CD8-positive, alpha-beta memory T cell (primary cell): ENCODE measurements around the gene CABCOCO1. TPM values are rescaled to one million over a fixed set of nuclear protein-coding genes. Genes with fewer than 3 reads are reported as not detected.
"Not testable (repeated sequence)": the region's sequence is repeated elsewhere in the genome, so short reads cannot be mapped to it uniquely, and the experiment has no call there.

Experiments
- CTCF ChIA-PET: fragments of 350-600 bp; sonication (Branson Sonifier 250); formaldehyde crosslinking; loops from one replicate; lab custom pipeline; 2021; ENCODE audit warnings: antibody characterized with exemption; lab: Charles Lee
- POLR2A ChIA-PET: fragments of 350-600 bp; sonication (Branson Sonifier 250); formaldehyde crosslinking; loops from one replicate; lab custom pipeline; 2021; ENCODE audit warnings: antibody characterized with exemption; lab: Charles Lee
- DNase-seq, 5 donors: peaks; one replicate each; pipeline versions ENCODE4 v3.0.0 to v3.0.0-alpha.2; 2020 to 2022; ENCODE audit warnings: mixed read lengths in 1 of 5
- H3K27ac ChIP-seq: one replicate; pipeline ENCODE4 v1.7.0; 2013; ENCODE audit warnings: low read depth, mild to moderate bottlenecking, low read length, moderate library complexity
- H3K27me3 ChIP-seq: 2 replicates; pipeline ENCODE4 v1.7.0; 2013; ENCODE audit warnings: low read length, mild to moderate bottlenecking; ENCODE audit not compliant: insufficient read depth, poor library complexity, severe bottlenecking
- H3K36me3 ChIP-seq: 2 replicates; pipeline ENCODE4 v1.7.0; 2013; ENCODE audit warnings: mild to moderate bottlenecking, low read length, moderate library complexity; ENCODE audit not compliant: insufficient read depth
- H3K4me1 ChIP-seq: 2 replicates; pipeline ENCODE4 v1.7.0; 2013; ENCODE audit warnings: mild to moderate bottlenecking, low read length, moderate library complexity; ENCODE audit not compliant: insufficient read depth
- H3K4me3 ChIP-seq: 2 replicates; pipeline ENCODE4 v1.7.0; 2013; ENCODE audit warnings: mild to moderate bottlenecking, low read length
- H3K9me3 ChIP-seq: 2 replicates; pipeline ENCODE4 v1.7.0; 2013; ENCODE audit warnings: mild to moderate bottlenecking, low read length
- H3K27ac Mint-ChIP-seq, 8 donors: one replicate each; pipeline ENCODE4 v1.8.0; 2020 to 2021; ENCODE audit warnings: mixed read lengths in 8 of 8, mild to moderate bottlenecking in 6 of 8, inconsistent platforms in 3 of 8, moderate library complexity in 3 of 8
- H3K27me3 Mint-ChIP-seq, 2 donors: one replicate each; pipeline ENCODE4 v1.8.0; 2020 to 2021; ENCODE audit warnings: mixed read lengths in 2 of 2, mild to moderate bottlenecking in 1 of 2, moderate library complexity in 1 of 2
- H3K36me3 Mint-ChIP-seq, 3 donors: one replicate each; pipeline ENCODE4 v1.8.0; 2020 to 2021; ENCODE audit warnings: mixed read lengths in 3 of 3, inconsistent platforms in 1 of 3, mild to moderate bottlenecking in 1 of 3
- H3K4me1 Mint-ChIP-seq, 3 donors: one replicate each; pipeline ENCODE4 v1.8.0; 2020 to 2021; ENCODE audit warnings: mixed read lengths in 3 of 3, inconsistent platforms in 1 of 3, mild to moderate bottlenecking in 1 of 3
- H3K4me3 Mint-ChIP-seq, 7 donors: one replicate each; pipeline ENCODE4 v1.8.0; 2020 to 2021; ENCODE audit warnings: mixed read lengths in 7 of 7, mild to moderate bottlenecking in 6 of 7, moderate library complexity in 4 of 7, inconsistent platforms in 2 of 7
- H3K9me3 Mint-ChIP-seq, 5 donors: one replicate each; pipeline ENCODE4 v1.8.0; 2020 to 2022; ENCODE audit warnings: mixed read lengths in 5 of 5, mild to moderate bottlenecking in 3 of 5, moderate library complexity in 2 of 5, inconsistent platforms in 1 of 5
- polyA plus RNA-seq: library from polyadenylated mRNA; unstranded; fragments of 300-500 nt; fragmentation: Illumina TruSeq; gene quantifications from one replicate; pipeline ENCODE4 v1.2.3, GENCODE V29; 2021
- total RNA-seq, 2 experiments: library from RNA; stranded (reverse); gene quantifications; one replicate each; pipeline ENCODE4 v1.2.3, GENCODE V29; 2021

The CABCOCO1 gene
- total and polyA plus RNA-seq, 3 experiments from 2014 or later, result not detected

DNA sequence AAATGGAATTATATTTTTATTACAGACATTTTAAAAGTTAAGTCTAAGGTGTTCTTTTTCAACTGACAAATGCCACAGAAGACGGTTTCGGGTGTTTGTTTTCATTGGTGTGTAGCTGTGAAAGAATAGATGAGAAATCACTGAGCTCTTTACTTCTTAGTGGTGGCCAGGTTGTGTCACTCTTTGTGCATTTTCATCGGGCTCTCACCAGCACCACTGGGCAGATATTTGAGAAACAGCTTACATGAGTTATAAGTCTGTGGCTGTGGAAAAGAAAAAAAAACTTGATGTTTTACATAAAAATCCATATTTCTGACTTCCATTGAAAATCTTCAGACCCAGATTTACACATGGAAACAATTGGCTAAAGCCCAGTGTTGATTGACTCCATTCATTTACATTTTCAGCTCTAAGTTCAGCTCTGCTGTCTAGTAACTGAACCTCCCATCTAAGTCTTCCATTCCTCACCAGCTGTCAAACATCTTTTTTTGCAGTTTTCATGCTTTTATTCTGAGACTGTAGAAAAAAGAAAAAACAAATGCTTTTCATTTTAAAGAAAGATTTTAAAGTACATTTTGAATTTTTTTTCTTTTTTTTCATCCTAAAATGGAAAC is 22.3 kb downstream of the CABCOCO1 start:
- Histone ChIP-seq H3K27me3 (no peaks in the 10 kb centered on the region), H3K4me1 (no peaks in the 10 kb centered on the region), H3K27ac (no peak overlapping the region), H3K9me3 (no peaks in the 10 kb centered on the region), H3K4me3 (no peak overlapping the region), H3K36me3 (no peaks in the 10 kb centered on the region)
- Mint-ChIP-seq H3K36me3 (no peaks in the 10 kb centered on the region), H3K27ac (no peak overlapping the region), H3K4me1 (no peaks in the 10 kb centered on the region), H3K9me3 (no peaks in the 10 kb centered on the region), H3K27me3 (peaks cover 5 to 20% of the 10 kb centered on the region in 2 donors), H3K4me3 (no peak overlapping the region)
- CTCF ChIA-PET, result no interaction called here
- no peak for DNase-seq
- POLR2A ChIA-PET, result no interaction called here

DNA sequence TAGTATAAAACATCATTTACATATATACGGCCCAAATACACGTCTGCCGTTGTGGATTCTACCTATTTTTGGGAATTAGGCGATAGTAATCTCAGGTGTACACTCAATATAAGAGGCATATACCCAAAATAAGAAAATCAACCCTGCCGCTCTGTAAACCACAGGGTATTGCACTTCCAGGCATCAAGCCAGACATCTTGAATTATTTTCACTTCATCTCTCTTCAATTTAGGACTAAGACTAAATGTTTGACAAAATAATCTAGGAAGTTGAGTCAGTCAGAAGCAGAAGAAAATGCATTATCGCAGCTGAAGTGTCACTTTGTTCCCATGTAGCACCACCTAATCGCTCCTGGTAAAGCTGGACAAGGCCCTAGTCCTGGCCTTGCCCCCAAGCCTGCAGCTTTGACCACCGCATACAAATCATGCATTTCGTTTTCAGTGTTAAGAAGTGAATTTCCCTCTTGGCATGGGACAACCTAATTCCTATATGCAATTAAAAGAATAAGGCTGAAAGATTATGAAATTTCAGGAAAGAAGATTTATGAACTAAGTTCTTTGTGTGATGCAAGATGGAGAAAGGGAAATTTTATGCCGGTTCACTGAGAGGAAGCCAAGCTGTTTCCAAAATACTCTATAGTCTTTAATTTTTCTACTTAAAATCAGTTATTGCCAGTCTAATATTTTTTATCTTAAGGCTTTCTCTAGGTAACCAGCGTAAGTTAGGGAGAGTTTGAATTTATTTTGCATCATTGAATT is 26.0 kb downstream of the CABCOCO1 start:
- H3K27me3 ChIP-seq, result no peaks in the 10 kb centered on the region
- POLR2A ChIA-PET, result no interaction called here
- no peak overlapping the region for H3K27ac Mint-ChIP-seq

DNA sequence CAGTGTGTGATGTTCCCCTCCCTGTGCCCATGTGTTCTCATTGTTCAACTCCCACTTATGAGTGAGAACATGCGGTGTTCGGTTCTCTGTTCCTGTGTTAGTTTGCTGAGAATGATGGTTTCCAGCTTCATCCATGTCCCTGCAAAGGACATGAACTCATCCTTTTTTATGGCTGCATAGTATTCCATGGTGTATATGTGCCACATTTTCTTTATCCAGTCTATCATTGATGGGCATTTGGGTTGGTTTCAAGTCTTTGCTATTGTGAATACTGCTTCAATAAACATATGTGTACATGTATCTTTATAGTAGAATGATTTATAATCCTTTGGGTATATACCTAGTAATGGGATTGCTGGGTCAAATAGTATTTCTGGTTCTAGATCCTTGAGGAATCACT is 28.9 kb downstream of the CABCOCO1 start:
- H3K27ac Mint-ChIP-seq, H3K4me3 Mint-ChIP-seq, H3K4me1 ChIP-seq, H3K9me3 ChIP-seq, H3K27me3 ChIP-seq, H3K27ac ChIP-seq, POLR2A ChIA-PET, H3K4me3 ChIP-seq, H3K9me3 Mint-ChIP-seq, DNase-seq, H3K36me3 Mint-ChIP-seq, H3K4me1 Mint-ChIP-seq, H3K36me3 ChIP-seq, CTCF ChIA-PET: not testable (repeated sequence)
- H3K27me3 Mint-ChIP-seq, result peaks cover 2 to 44% of the 10 kb centered on the region in 2 donors

More for the DNA sequence above, 26.0 kb downstream of the CABCOCO1 start:
- CTCF ChIA-PET, result interaction anchor here (1.3 kb wide), 1 partner anchor 64 kb away, joined by 3 read pairs; no protein-coding TSS in a partner anchor
- Mint-ChIP-seq H3K4me1 (no peaks in the 10 kb centered on the region), H3K27me3 (peaks cover 3 to 34% of the 10 kb centered on the region in 2 donors), H3K36me3 (no peaks in the 10 kb centered on the region), H3K9me3 (peaks cover 0 to 4% (median 0%) of the 10 kb centered on the region in 5 donors), H3K4me3 (no peak overlapping the region)
- H3K4me1 ChIP-seq, result no peaks in the 10 kb centered on the region
- no peak overlapping the region for H3K4me3 ChIP-seq
- no peak for DNase-seq
- H3K9me3 ChIP-seq, result no peaks in the 10 kb centered on the region
- H3K36me3 ChIP-seq, result no peaks in the 10 kb centered on the region
- no peak overlapping the region for H3K27ac ChIP-seq

DNA sequence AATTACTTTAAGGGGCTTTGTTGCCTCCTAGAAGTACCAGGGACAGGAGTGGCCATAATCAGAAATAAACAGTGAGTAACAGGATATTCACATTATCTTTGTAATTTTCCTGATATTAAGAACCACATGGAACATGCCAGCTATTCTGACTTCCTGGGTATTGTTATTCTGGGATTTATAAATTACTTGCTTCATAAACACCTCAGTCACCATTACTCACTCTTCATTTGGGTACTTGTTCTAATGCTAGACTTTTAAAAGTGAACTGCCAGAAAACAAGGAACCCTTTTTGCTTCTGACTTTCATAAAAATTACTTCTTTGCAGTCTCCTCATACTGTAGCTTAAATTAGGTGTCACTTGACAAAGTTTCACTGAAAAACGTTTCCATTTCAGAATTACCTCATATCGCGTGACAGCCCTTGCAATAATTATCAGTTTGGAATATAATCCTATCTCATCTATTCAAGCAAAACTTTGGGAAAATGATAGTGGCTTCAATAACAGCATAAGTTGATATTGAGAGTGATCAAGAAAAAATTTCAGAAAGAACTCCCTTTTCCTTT is 29.8 kb downstream of the CABCOCO1 start:
- no peak overlapping the region for H3K4me3 Mint-ChIP-seq

DNA sequence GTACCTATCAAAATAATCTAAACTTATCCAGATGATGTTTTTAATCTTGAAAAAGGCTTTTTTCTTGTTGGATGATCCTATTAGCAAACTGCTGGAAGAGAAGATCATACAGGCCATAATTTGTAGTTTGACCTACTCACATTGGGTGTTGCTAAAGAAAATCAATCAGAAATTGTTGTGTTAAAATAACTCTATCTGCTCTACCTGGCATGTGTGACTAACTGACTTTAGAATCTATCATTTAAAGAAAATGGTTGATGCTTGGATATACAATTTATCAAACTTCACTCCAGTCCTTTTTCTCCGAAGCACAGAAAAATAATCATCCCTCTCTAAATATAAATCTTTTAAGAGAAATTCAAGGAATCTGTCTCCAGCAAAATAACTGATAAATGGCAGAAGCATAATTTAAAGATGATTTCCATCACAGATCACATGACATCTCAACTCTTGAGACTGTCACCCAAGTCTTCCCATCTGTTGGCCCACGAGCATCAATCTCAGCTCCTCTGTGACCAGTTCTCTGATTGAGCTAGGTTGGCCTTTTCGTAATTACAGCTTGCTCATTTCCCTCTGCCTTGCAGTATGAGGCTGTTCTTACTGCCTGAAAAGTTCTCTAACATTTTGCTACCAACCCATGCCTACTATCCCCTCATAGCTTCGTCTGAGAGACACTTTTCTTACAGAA is 36.4 kb downstream of the CABCOCO1 start:
- Mint-ChIP-seq H3K4me1 (no peaks in the 10 kb centered on the region), H3K27ac (no peak overlapping the region), H3K36me3 (no peaks in the 10 kb centered on the region), H3K27me3 (peaks cover 6 to 22% of the 10 kb centered on the region in 2 donors), H3K9me3 (peaks cover 0 to 2% (median 0%) of the 10 kb centered on the region in 5 donors), H3K4me3 (no peak overlapping the region)
- CTCF ChIA-PET, result no interaction called here
- Histone ChIP-seq H3K36me3 (no peaks in the 10 kb centered on the region), H3K4me3 (no peak overlapping the region), H3K27me3 (no peaks in the 10 kb centered on the region), H3K27ac (no peak overlapping the region), H3K4me1 (no peaks in the 10 kb centered on the region), H3K9me3 (no peaks in the 10 kb centered on the region)
- POLR2A ChIA-PET, result no interaction called here
- DNase-seq, result no peak

More for the DNA sequence above, 29.8 kb downstream of the CABCOCO1 start:
- H3K4me3 ChIP-seq, result no peak overlapping the region
- CTCF ChIA-PET, result no interaction called here
- H3K9me3 ChIP-seq, result no peaks in the 10 kb centered on the region
- Mint-ChIP-seq H3K9me3 (peaks cover 0 to 4% (median 0%) of the 10 kb centered on the region in 5 donors), H3K4me1 (no peaks in the 10 kb centered on the region), H3K27ac (no peak overlapping the region), H3K27me3 (peaks cover 2 to 44% of the 10 kb centered on the region in 2 donors), H3K36me3 (no peaks in the 10 kb centered on the region)
- no peaks in the 10 kb centered on the region for H3K27me3 ChIP-seq
- H3K4me1 ChIP-seq, result no peaks in the 10 kb centered on the region
- no peak for DNase-seq
- H3K36me3 ChIP-seq, result no peaks in the 10 kb centered on the region
- H3K27ac ChIP-seq, result no peak overlapping the region
- POLR2A ChIA-PET, result no interaction called here

DNA sequence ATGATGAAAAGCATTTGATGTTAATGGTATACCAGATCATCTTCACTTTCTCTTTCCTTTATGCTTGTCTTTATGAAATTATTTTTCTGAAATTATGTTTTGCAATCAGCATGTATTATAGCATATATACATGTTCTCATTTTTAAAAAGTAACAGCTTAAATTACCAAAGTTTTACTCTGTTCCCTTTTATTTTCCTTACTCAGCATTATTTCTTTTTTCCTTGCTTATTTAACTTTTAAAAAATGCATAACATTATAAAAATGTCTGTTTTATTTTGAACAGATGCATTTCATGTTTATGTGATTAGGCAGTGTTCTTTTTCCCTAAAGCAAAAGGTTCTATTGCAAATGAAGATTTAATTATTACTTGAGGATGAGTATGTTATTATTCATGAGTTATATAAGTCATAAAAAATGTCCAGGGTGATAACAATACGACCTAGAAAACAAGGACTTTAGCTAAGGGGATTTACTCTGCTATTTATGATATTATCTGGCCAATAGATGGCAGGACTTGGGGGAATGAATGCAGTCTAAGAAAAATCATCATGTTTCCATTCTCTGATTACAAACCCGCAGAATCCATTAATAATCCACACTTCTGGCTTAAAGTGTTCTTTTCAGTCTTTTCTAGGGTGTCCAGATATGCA is 38.5 kb downstream of the CABCOCO1 start:
- ChIA-PET POLR2A (no interaction called here), CTCF (no interaction called here)
- Histone ChIP-seq H3K4me1 (no peaks in the 10 kb centered on the region), H3K27me3 (no peaks in the 10 kb centered on the region), H3K36me3 (no peaks in the 10 kb centered on the region), H3K4me3 (no peak overlapping the region), H3K9me3 (no peaks in the 10 kb centered on the region), H3K27ac (no peak overlapping the region)
- no peaks in the 10 kb centered on the region for H3K36me3 Mint-ChIP-seq
- no peak for DNase-seq
- H3K27me3 Mint-ChIP-seq, result peaks cover 5 to 10% of the 10 kb centered on the region in 2 donors
- H3K4me1 Mint-ChIP-seq, result no peaks in the 10 kb centered on the region
- H3K27ac Mint-ChIP-seq, result no peak overlapping the region
- no peak overlapping the region for H3K4me3 Mint-ChIP-seq
- H3K9me3 Mint-ChIP-seq, result peaks cover 0 to 2% (median 0%) of the 10 kb centered on the region in 5 donors

DNA sequence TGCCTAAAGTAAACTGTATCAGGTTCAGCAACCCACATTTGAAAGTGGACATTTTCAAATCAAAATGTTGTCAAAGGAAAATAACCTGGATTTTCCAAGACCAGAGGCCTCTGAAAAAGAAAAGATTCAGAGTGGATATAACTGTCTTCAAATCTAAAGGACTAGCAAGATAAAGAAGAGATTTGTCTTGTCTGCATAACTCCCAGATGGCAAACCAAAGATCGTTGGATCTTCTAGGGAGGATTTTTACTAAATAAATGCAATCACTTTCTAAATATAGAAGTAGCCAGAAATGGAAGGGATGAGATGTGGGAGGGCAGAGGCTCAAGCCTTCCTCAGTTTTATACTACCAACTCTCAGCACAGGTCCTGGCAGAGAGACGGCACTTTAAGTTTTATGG is 39.0 kb downstream of the CABCOCO1 start:
- H3K4me3 Mint-ChIP-seq, result no peak overlapping the region
- no peaks in the 10 kb centered on the region for H3K4me1 ChIP-seq
- H3K9me3 ChIP-seq, result no peaks in the 10 kb centered on the region
- peaks cover 6 to 11% of the 10 kb centered on the region in 2 donors for H3K27me3 Mint-ChIP-seq
- CTCF ChIA-PET, result no interaction called here
- no peaks in the 10 kb centered on the region for H3K36me3 Mint-ChIP-seq
- no peak overlapping the region for H3K4me3 ChIP-seq
- H3K4me1 Mint-ChIP-seq, result no peaks in the 10 kb centered on the region
- peaks cover 0 to 2% (median 0%) of the 10 kb centered on the region in 5 donors for H3K9me3 Mint-ChIP-seq
- no peak overlapping the region for H3K27ac ChIP-seq
- H3K27ac Mint-ChIP-seq, result no peak overlapping the region
- DNase-seq, result no peak
- H3K36me3 ChIP-seq, result no peaks in the 10 kb centered on the region
- H3K27me3 ChIP-seq, result no peaks in the 10 kb centered on the region
- POLR2A ChIA-PET, result no interaction called here
